HEK293 (cell line): Measurements from ENCODE around the gene PFKL.
A peak's percentile ranks its signal among the peaks of the same experiment; 100 is the strongest.

Experiments used
- ATF2 ChIP-seq: fragments of 450-650 bp; formaldehyde crosslinking; IDR thresholded peaks from 2 replicates; pipeline ENCODE4 v1.5.1; 2016; ENCODE audit warnings: missing biosample characterization, missing genetic modification characterization, low read depth
- BCL11A ChIP-seq: fragments of 450-650 bp; formaldehyde crosslinking; IDR thresholded peaks from 2 replicates; pipeline ENCODE4 v1.5.1; 2016; ENCODE audit warnings: low read depth, missing biosample characterization, missing genetic modification characterization
- BCL11B ChIP-seq: fragments of 450-650 bp; formaldehyde crosslinking; IDR thresholded peaks from 2 replicates; pipeline ENCODE4 v1.5.1; 2016; ENCODE audit warnings: low read depth, missing biosample characterization, missing genetic modification characterization
- GLIS1 ChIP-seq: fragments of 450-650 bp; formaldehyde crosslinking; IDR thresholded peaks from 2 replicates; pipeline ENCODE4 v1.5.1; 2016; ENCODE audit warnings: missing biosample characterization, missing genetic modification characterization
- GLIS2 ChIP-seq: fragments of 450-650 bp; formaldehyde crosslinking; IDR thresholded peaks from 2 replicates; pipeline ENCODE4 v1.5.1; 2016; ENCODE audit warnings: missing biosample characterization, missing genetic modification characterization
- IKZF3 ChIP-seq: fragments of 450-650 bp; IDR thresholded peaks from 2 replicates; pipeline ENCODE4 v1.5.0; 2018; ENCODE audit warnings: missing biosample characterization, mild to moderate bottlenecking, missing genetic modification characterization, moderate library complexity
- MEIS1 ChIP-seq: sonication (generic); formaldehyde crosslinking; IDR thresholded peaks from 2 replicates; pipeline ENCODE4 v1.8.1; 2022; ENCODE audit warnings: missing genetic modification reagents, mild to moderate bottlenecking, borderline replicate concordance
- MZF1 ChIP-seq: fragments of 450-650 bp; formaldehyde crosslinking; IDR thresholded peaks from 2 replicates; pipeline ENCODE4 v1.5.1; 2017; ENCODE audit warnings: missing biosample characterization, missing genetic modification characterization, borderline replicate concordance
- SCRT2 ChIP-seq: fragments of 450-650 bp; formaldehyde crosslinking; IDR thresholded peaks from 2 replicates; pipeline ENCODE4 v1.5.1; 2016; ENCODE audit warnings: missing biosample characterization, missing genetic modification characterization
- SETDB1 ChIP-seq: IDR thresholded peaks from one replicate; pipeline ENCODE4 v1.6.1; 2017; ENCODE audit warnings: mild to moderate bottlenecking, low read length, moderate library complexity, mixed read lengths; ENCODE audit not compliant: insufficient read length
- YY2 ChIP-seq: fragments of 450-650 bp; formaldehyde crosslinking; IDR thresholded peaks from 2 replicates; pipeline ENCODE4 v1.5.1; 2016; ENCODE audit warnings: missing biosample characterization, missing genetic modification characterization
- ZFP3 ChIP-seq: fragments of 450-650 bp; formaldehyde crosslinking; IDR thresholded peaks from 2 replicates; pipeline ENCODE4 v1.5.1; 2016; ENCODE audit warnings: low read depth, missing biosample characterization, missing genetic modification characterization
- ZFP37 ChIP-seq: fragments of 450-650 bp; formaldehyde crosslinking; IDR thresholded peaks from 2 replicates; pipeline ENCODE4 v1.5.1; 2016; ENCODE audit warnings: missing biosample characterization, missing genetic modification characterization
- ZNF132 ChIP-seq: fragments of 450-650 bp; formaldehyde crosslinking; IDR thresholded peaks from 2 replicates; pipeline ENCODE4 v1.5.1; 2017; ENCODE audit warnings: missing biosample characterization, missing genetic modification characterization, borderline replicate concordance
- ZNF146 ChIP-seq: fragments of 450-650 bp; formaldehyde crosslinking; IDR thresholded peaks from 2 replicates; pipeline ENCODE4 v1.5.1; 2016; ENCODE audit warnings: missing biosample characterization, missing genetic modification characterization
- ZNF155 ChIP-seq: fragments of 450-650 bp; formaldehyde crosslinking; IDR thresholded peaks from 2 replicates; pipeline ENCODE4 v1.5.1; 2016; ENCODE audit warnings: missing biosample characterization, missing genetic modification characterization
- ZNF175 ChIP-seq: fragments of 450-650 bp; formaldehyde crosslinking; IDR thresholded peaks from 2 replicates; pipeline ENCODE4 v1.5.1; 2016; ENCODE audit warnings: missing biosample characterization, missing genetic modification characterization
- ZNF239 ChIP-seq: fragments of 450-650 bp; formaldehyde crosslinking; IDR thresholded peaks from 2 replicates; pipeline ENCODE4 v1.5.1; 2016; ENCODE audit warnings: missing biosample characterization, missing genetic modification characterization
- ZNF292 ChIP-seq: fragments of 450-650 bp; formaldehyde crosslinking; IDR thresholded peaks from 2 replicates; pipeline ENCODE4 v1.5.1; 2016; ENCODE audit warnings: low read depth, missing biosample characterization, missing genetic modification characterization, borderline replicate concordance
- ZNF416 ChIP-seq: fragments of 450-650 bp; formaldehyde crosslinking; IDR thresholded peaks from 2 replicates; pipeline ENCODE4 v1.5.1; 2016; ENCODE audit warnings: missing biosample characterization, missing genetic modification characterization
- ZNF501 ChIP-seq: fragments of 450-650 bp; formaldehyde crosslinking; IDR thresholded peaks from 2 replicates; pipeline ENCODE4 v1.5.1; 2016; ENCODE audit warnings: missing biosample characterization, missing genetic modification characterization
- ZNF529 ChIP-seq: fragments of 450-650 bp; formaldehyde crosslinking; IDR thresholded peaks from 2 replicates; pipeline ENCODE4 v1.5.1; 2017; ENCODE audit warnings: missing genetic modification characterization, missing biosample characterization; ENCODE audit not compliant: insufficient replicate concordance
- ZNF530 ChIP-seq: fragments of 450-650 bp; formaldehyde crosslinking; IDR thresholded peaks from 2 replicates; pipeline ENCODE4 v1.5.1; 2016; ENCODE audit warnings: low read depth, missing biosample characterization, missing genetic modification characterization
- ZNF555 ChIP-seq: fragments of 450-650 bp; formaldehyde crosslinking; conservative IDR thresholded peaks from 2 replicates; pipeline ENCODE4 v1.5.1; 2017; ENCODE audit warnings: missing biosample characterization, mild to moderate bottlenecking, missing genetic modification characterization, inconsistent platforms
- ZNF560 ChIP-seq: fragments of 450-650 bp; formaldehyde crosslinking; IDR thresholded peaks from 2 replicates; pipeline ENCODE4 v1.5.1; 2017; ENCODE audit warnings: missing biosample characterization, missing genetic modification characterization, borderline replicate concordance
- ZNF596 ChIP-seq: fragments of 450-650 bp; IDR thresholded peaks from 2 replicates; pipeline ENCODE4 v1.5.0; 2018; ENCODE audit warnings: missing biosample characterization, mild to moderate bottlenecking, missing genetic modification characterization, moderate library complexity
- ZNF623 ChIP-seq: fragments of 450-650 bp; formaldehyde crosslinking; IDR thresholded peaks from 2 replicates; pipeline ENCODE4 v1.5.1; 2016; ENCODE audit warnings: missing biosample characterization, missing genetic modification characterization
- ZNF658 ChIP-seq: fragments of 450-650 bp; formaldehyde crosslinking; IDR thresholded peaks from 2 replicates; pipeline ENCODE4; 2016; ENCODE audit warnings: missing biosample characterization, missing genetic modification characterization
- ZNF837 ChIP-seq: fragments of 450-650 bp; formaldehyde crosslinking; IDR thresholded peaks from 2 replicates; pipeline ENCODE4 v1.5.1; 2016; ENCODE audit warnings: missing biosample characterization, missing genetic modification characterization
- ZNF843 ChIP-seq: fragments of 450-650 bp; formaldehyde crosslinking; IDR thresholded peaks from 2 replicates; pipeline ENCODE4 v1.5.1; 2016; ENCODE audit warnings: missing biosample characterization, missing genetic modification characterization
- ZSCAN16 ChIP-seq: fragments of 450-650 bp; formaldehyde crosslinking; IDR thresholded peaks from 2 replicates; pipeline ENCODE4 v1.5.1; 2016; ENCODE audit warnings: missing biosample characterization, missing genetic modification characterization
- TF ChIP-seq, protein P1 (sequence below): fragments of 450-650 bp; formaldehyde crosslinking; IDR thresholded peaks from 2 replicates; pipeline ENCODE4 v1.5.1; 2016; ENCODE audit warnings: missing biosample characterization, missing genetic modification characterization
- TF ChIP-seq, protein P2 (sequence below): fragments of 450-650 bp; formaldehyde crosslinking; IDR thresholded peaks from 2 replicates; pipeline ENCODE4 v1.5.1; 2017; ENCODE audit warnings: missing biosample characterization, missing genetic modification characterization
- TF ChIP-seq, protein P3 (sequence below): fragments of 450-650 bp; formaldehyde crosslinking; IDR thresholded peaks from 2 replicates; pipeline ENCODE4 v1.5.1; 2016; ENCODE audit warnings: missing biosample characterization, missing genetic modification characterization
- TF ChIP-seq, protein P4 (sequence below): fragments of 450-650 bp; formaldehyde crosslinking; IDR thresholded peaks from 2 replicates; pipeline ENCODE4 v1.5.1; 2016; ENCODE audit warnings: missing biosample characterization, missing genetic modification characterization
- TF ChIP-seq, protein P5 (sequence below): fragments of 450-650 bp; formaldehyde crosslinking; IDR thresholded peaks from 2 replicates; pipeline ENCODE4 v1.5.1; 2016; ENCODE audit warnings: missing biosample characterization, missing genetic modification characterization

Gene PFKL

DNA sequence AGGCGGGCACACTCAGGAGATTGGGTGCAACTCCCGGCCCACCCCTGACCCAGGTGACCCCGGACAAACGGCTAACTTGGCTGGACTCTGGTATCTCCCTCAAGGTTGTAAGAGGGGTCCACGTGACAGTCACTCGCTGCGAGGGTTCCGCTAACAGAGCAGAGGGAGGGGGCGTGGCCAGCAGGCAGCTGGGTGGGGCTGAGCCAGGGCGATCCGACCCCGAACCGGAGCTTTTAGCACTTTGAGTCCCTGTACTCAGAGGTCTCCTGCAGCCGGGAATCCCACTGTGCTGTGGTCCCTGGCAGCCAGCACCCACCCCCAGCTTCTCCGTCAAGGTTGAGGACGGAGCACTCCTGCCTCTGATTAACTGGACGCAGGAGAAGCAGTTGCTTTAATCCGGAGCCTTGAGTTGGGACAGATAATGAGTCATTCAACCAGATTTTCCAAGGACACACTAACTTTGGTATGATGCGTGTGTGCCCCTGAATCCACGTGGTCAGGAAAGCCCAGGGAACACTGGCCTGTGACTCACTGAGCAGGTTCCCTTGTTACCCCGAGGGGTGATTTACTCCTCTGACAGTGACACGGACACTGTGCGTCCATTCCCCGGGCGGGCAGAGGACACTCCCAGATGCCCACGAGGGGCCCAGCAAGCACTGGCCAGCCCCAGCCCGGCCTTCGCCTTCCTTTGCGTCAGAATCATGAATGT is 70.3 kb downstream of the PFKL start (continued):
- TF ChIP-seq, protein P1, sequence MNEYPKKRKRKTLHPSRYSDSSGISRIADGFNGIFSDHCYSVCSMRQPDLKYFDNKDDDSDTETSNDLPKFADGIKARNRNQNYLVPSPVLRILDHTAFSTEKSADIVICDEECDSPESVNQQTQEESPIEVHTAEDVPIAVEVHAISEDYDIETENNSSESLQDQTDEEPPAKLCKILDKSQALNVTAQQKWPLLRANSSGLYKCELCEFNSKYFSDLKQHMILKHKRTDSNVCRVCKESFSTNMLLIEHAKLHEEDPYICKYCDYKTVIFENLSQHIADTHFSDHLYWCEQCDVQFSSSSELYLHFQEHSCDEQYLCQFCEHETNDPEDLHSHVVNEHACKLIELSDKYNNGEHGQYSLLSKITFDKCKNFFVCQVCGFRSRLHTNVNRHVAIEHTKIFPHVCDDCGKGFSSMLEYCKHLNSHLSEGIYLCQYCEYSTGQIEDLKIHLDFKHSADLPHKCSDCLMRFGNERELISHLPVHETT (tag by site-specific recombination): peak; percentile 47; the same call in 1 of the 2 replicates
- TF ChIP-seq ZNF416 (tag by site-specific recombination): no peak
- no peak for TF ChIP-seq ZNF175 (tag by site-specific recombination)
- no peak for TF ChIP-seq IKZF3
- TF ChIP-seq BCL11A (tag by site-specific recombination): no peak
- TF ChIP-seq MEIS1 (CRISPR knock-in tag): no peak
- TF ChIP-seq ZNF530 (tag by site-specific recombination): no peak
- no peak for TF ChIP-seq SCRT2 (tag by site-specific recombination)
- no peak for TF ChIP-seq ATF2 (tag by site-specific recombination)
- no peak for TF ChIP-seq ZFP37 (tag by site-specific recombination)
- TF ChIP-seq YY2: no peak
- TF ChIP-seq, protein P2, sequence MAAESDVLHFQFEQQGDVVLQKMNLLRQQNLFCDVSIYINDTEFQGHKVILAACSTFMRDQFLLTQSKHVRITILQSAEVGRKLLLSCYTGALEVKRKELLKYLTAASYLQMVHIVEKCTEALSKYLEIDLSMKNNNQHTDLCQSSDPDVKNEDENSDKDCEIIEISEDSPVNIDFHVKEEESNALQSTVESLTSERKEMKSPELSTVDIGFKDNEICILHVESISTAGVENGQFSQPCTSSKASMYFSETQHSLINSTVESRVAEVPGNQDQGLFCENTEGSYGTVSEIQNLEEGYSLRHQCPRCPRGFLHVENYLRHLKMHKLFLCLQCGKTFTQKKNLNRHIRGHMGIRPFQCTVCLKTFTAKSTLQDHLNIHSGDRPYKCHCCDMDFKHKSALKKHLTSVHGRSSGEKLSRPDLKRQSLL (tag by site-specific recombination): no peak
- no peak for TF ChIP-seq ZNF658
- no peak for TF ChIP-seq ZNF529 (tag by site-specific recombination)
- TF ChIP-seq BCL11B (tag by site-specific recombination): no peak
- no peak for TF ChIP-seq ZNF132
- TF ChIP-seq ZNF623 (tag by site-specific recombination): no peak
- TF ChIP-seq ZFP3 (tag by site-specific recombination): no peak
- TF ChIP-seq ZNF555: no peak
- no peak for TF ChIP-seq ZNF292
- TF ChIP-seq, protein P3, sequence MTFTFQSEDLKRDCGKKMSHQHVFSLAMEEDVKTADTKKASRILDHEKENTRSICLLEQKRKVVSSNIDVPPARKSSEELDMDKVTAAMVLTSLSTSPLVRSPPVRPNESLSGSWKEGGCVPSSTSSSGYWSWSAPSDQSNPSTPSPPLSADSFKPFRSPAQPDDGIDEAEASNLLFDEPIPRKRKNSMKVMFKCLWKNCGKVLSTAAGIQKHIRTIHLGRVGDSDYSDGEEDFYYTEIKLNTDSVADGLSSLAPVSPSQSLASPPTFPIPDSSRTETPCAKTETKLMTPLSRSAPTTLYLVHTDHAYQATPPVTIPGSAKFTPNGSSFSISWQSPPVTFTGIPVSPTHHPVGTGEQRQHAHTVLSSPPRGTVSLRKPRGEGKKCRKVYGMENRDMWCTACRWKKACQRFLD (tag by site-specific recombination): no peak
- no peak for TF ChIP-seq ZNF837
- peak; percentile 58 for TF ChIP-seq GLIS1
- TF ChIP-seq SETDB1: no peak
- TF ChIP-seq GLIS2: peak; percentile 45; the same call in 1 of the 2 replicates
- TF ChIP-seq ZNF596 (tag by site-specific recombination): no peak
- TF ChIP-seq, protein P4, sequence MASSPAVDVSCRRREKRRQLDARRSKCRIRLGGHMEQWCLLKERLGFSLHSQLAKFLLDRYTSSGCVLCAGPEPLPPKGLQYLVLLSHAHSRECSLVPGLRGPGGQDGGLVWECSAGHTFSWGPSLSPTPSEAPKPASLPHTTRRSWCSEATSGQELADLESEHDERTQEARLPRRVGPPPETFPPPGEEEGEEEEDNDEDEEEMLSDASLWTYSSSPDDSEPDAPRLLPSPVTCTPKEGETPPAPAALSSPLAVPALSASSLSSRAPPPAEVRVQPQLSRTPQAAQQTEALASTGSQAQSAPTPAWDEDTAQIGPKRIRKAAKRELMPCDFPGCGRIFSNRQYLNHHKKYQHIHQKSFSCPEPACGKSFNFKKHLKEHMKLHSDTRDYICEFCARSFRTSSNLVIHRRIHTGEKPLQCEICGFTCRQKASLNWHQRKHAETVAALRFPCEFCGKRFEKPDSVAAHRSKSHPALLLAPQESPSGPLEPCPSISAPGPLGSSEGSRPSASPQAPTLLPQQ (tag by site-specific recombination): no peak
- TF ChIP-seq ZSCAN16 (tag by site-specific recombination): no peak
- TF ChIP-seq ZNF843 (tag by site-specific recombination): no peak
- TF ChIP-seq ZNF560 (tag by site-specific recombination): no peak
- TF ChIP-seq, protein P5, sequence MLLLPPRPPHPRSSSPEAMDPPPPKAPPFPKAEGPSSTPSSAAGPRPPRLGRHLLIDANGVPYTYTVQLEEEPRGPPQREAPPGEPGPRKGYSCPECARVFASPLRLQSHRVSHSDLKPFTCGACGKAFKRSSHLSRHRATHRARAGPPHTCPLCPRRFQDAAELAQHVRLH (tag by site-specific recombination): no peak
- TF ChIP-seq ZNF239 (tag by site-specific recombination): no peak
- TF ChIP-seq ZNF501 (tag by site-specific recombination): no peak
- TF ChIP-seq MZF1 (tag by site-specific recombination): no peak
- no peak for TF ChIP-seq ZNF146
- TF ChIP-seq ZNF155: no peak
